ENCODE results near the gene NPAT.

Gene NPAT

DNA sequence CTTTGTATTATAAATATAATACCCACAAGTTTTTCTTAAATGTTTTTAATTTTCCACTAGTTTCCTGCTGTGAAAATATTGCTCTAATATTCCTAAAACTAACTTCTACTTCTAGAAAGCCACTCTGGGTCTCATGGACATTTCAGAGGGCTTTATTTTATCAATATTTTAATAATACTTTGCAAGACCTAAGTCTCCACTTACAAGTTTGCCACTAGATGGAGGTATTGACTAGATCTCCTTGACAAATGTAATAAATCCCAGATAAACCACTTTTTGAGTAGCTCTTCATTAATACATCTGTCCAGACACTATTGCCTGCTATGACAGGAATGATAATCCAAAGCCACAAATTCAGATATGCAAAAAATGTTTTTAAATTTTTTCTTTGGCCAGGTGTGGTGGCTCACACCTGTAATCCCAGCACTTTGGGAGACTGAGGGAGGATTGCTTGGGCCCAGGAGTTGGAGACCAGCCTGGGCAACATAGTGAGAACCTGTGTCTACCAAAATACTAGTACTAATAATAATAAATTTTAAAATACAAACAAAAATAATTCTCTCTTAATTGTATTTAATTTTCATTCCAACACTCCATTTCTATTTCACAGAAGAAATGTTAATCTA is 104.6 kb downstream of the NPAT start:
- no peak overlapping the region for H3K4me3 ChIP-seq (ENCODE audit: low read length)
- peak; percentile 52 for DNase-seq (ENCODE audit: low read depth, low spot score)

DNA sequence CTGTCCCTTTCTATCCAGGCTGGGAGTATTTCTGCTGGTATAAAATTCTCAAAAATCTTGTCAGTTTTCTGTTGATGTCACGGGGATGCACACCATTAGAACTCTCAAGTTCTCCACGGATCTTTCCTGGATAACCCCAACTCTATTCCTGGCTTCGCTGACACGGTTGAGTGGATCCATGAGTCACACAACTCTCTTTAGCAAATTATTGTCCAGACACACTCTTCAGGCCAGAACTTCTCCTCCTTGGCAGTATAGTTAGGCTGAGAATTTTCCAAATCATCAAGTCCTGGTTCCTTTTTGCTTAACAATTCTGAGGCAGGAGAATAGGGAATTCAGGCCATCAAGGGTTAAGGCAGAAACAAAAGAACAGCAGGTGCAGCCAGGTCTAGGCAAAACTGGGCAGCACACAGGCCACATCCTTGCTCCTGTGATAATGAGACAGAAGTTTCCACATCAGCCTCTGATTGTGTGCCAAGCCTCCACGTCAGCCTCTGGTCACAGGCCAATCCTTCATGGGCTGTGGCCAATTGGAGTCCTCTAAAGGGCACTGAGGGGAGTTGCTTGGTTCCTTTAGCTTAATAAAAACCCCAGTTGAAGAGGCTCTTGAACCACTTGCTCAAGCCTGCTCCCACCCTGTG is 106.8 kb downstream of the NPAT start:
- H3K4me3 ChIP-seq (ENCODE audit: low read length): no peak overlapping the region
- DNase-seq (ENCODE audit: low read depth, low spot score): no peak

DNA sequence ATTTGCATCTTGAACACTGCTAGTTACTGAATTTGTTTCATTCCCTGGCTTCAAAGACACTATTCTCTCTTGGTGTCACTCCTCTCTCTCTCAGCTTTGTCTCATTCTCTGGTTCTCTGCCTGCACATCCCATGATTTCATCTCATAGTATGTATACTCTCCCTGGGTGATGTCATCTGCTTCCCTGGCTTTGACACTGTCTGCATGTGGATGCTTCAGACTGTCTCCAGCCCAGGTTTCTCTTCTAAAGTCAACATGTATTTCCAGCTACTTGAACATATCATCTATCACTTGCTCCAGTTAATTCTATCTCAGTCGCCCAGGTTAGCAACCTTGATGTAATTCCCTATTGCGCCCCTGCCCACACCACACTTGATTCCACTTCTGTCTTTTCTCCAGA is 110.4 kb downstream of the NPAT start:
- no peak overlapping the region for H3K4me3 ChIP-seq (ENCODE audit: low read length)
- DNase-seq (ENCODE audit: low read depth, low spot score): no peak

DNA sequence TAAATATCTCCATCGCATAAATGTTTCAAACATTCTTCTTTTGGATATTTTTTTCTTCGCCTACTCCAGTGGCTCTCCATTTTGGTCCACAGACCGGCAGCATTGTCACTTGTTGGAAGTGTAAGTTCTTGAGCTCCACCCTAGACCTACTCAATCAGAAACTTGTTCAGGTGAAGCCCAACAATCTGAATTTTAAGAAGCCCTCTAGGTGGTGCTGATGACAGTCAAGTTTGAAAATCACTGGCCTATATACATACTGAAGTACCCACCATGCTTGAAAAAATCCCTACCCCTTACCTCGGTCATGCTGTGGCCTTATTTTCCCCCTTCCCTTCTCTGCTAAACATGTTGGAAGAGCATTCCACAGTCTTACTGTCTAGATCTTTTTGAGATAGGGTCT is 111.3 kb downstream of the NPAT start:
- no peak overlapping the region for H3K4me3 ChIP-seq (ENCODE audit: low read length)
- DNase-seq (ENCODE audit: low read depth, low spot score): no peak

Measured in Jurkat, Clone E6-1 (cell line).